Trophoblast cell (in vitro differentiated cells and primary cell): ENCODE measurements around the gene RFX3.

Experiments
- DNase-seq, 2 donors: peaks; one replicate each; pipeline ENCODE4 v3.0.0-alpha.2; 2016
- H2AFZ ChIP-seq: 2 replicates; pipeline ENCODE4 v1.6.1; 2013; ENCODE audit warnings: low read length, moderate library complexity, mild to moderate bottlenecking; ENCODE audit not compliant: insufficient read depth, poor library complexity
- H2AK5ac ChIP-seq: 2 replicates; pipeline ENCODE4 v1.6.1; 2013; ENCODE audit warnings: mild to moderate bottlenecking, low read length
- H2BK120ac ChIP-seq: 2 replicates; pipeline ENCODE4 v1.6.1; 2013; ENCODE audit warnings: low read length, mild to moderate bottlenecking, moderate library complexity; ENCODE audit not compliant: insufficient read depth, poor library complexity
- H2BK12ac ChIP-seq: 2 replicates; pipeline ENCODE4 v1.6.1; 2013; ENCODE audit warnings: mild to moderate bottlenecking, low read length, moderate library complexity
- H2BK5ac ChIP-seq: 2 replicates; pipeline ENCODE4 v1.6.1; 2013; ENCODE audit warnings: low read length, low read depth, moderate library complexity, mild to moderate bottlenecking; ENCODE audit not compliant: poor library complexity
- H3K14ac ChIP-seq: 2 replicates; pipeline ENCODE4 v1.6.1; 2013; ENCODE audit warnings: mild to moderate bottlenecking, low read length
- H3K18ac ChIP-seq: 2 replicates; pipeline ENCODE4 v1.6.1; 2013; ENCODE audit warnings: mild to moderate bottlenecking, low read length
- H3K23ac ChIP-seq: 2 replicates; pipeline ENCODE4 v1.6.1; 2013; ENCODE audit warnings: low read length
- H3K27ac ChIP-seq: 2 replicates; pipeline ENCODE4 v1.5.1; 2013; ENCODE audit warnings: low read depth, mild to moderate bottlenecking, inconsistent platforms, low read length, moderate library complexity
- H3K27me3 ChIP-seq: 2 replicates; pipeline ENCODE4 v1.6.1; 2013; ENCODE audit warnings: inconsistent platforms, mild to moderate bottlenecking, low read length, moderate library complexity; ENCODE audit not compliant: insufficient read depth
- H3K36me3 ChIP-seq, 2 experiments: 1 replicate in 1 of 2; 2 replicates in 1 of 2; pipeline ENCODE4 v1.6.1; 2013; ENCODE audit warnings: low read length in 2 of 2, mild to moderate bottlenecking in 2 of 2, moderate library complexity in 1 of 2; ENCODE audit not compliant: insufficient read depth in 2 of 2, control insufficient read depth in 1 of 2
- H3K4ac ChIP-seq: 2 replicates; pipeline ENCODE4 v1.6.1; 2013; ENCODE audit warnings: low read depth, mild to moderate bottlenecking, low read length, moderate library complexity
- H3K4me1 ChIP-seq, 2 experiments: 1 replicate in 1 of 2; 2 replicates in 1 of 2; pipeline ENCODE4 v1.6.1; 2013; ENCODE audit warnings: low read length in 2 of 2, mild to moderate bottlenecking in 2 of 2, moderate library complexity in 1 of 2; ENCODE audit not compliant: insufficient read depth in 2 of 2, control insufficient read depth in 1 of 2
- H3K4me2 ChIP-seq: 2 replicates; pipeline ENCODE4 v1.6.1; 2013; ENCODE audit warnings: inconsistent platforms, mild to moderate bottlenecking, low read length, moderate library complexity
- H3K4me3 ChIP-seq: 2 replicates; pipeline ENCODE4 v1.5.1; 2013; ENCODE audit warnings: mild to moderate bottlenecking, low read depth, low read length, inconsistent platforms
- H3K79me1 ChIP-seq: one replicate; pipeline ENCODE4 v1.6.1; 2013; ENCODE audit warnings: low read length
- H3K79me2 ChIP-seq: 2 replicates; pipeline ENCODE4 v1.6.1; 2013; ENCODE audit warnings: low read length, mild to moderate bottlenecking; ENCODE audit not compliant: control insufficient read depth, insufficient read depth, poor library complexity
- H3K9ac ChIP-seq: 2 replicates; pipeline ENCODE4 v1.6.1; 2013; ENCODE audit warnings: mild to moderate bottlenecking, low read length
- H3K9me3 ChIP-seq: 2 replicates; pipeline ENCODE4 v1.6.1; 2013; ENCODE audit warnings: low read depth, mild to moderate bottlenecking, control low read depth, inconsistent platforms, low read length; ENCODE audit not compliant: insufficient read depth
- H4K12ac ChIP-seq: 2 replicates; pipeline ENCODE4 v1.6.1; 2013; ENCODE audit warnings: low read depth, mild to moderate bottlenecking, low read length, moderate library complexity
- H4K8ac ChIP-seq: 2 replicates; pipeline ENCODE4 v1.6.1; 2013; ENCODE audit warnings: low read depth, mild to moderate bottlenecking, low read length, moderate library complexity
- H4K91ac ChIP-seq: one replicate; pipeline ENCODE4 v1.6.1; 2013; ENCODE audit warnings: low read depth, mild to moderate bottlenecking, low read length, moderate library complexity
- WGBS: extraction: QIAGEN DNeasy Blood & Tissue Kit; methylation state at CpG from one replicate; pipeline ENCODE4 v1.1.7; 2013; ENCODE audit warnings: missing lambda C conversion rate; ENCODE audit not compliant: insufficient read length, insufficient coverage; ENCODE audit errors: extremely low coverage; 5-methylcytosine and 5-hydroxymethylcytosine counted together

The RFX3 gene

GRCh38 chr9:3451956-3452355 is 73.8 kb downstream of the RFX3 start:
- Histone ChIP-seq H3K79me2 (no peaks in the 10 kb centered on the region), H4K8ac (no peak overlapping the region), H2AK5ac (no peak overlapping the region), H3K9me3 (no peaks in the 10 kb centered on the region), H2BK12ac (no peak overlapping the region), H3K9ac (no peak overlapping the region), H4K91ac (no peak overlapping the region), H3K14ac (no peak overlapping the region), H3K27ac (no peak overlapping the region), H3K4me2 (no peak overlapping the region), H3K27me3 (no peaks in the 10 kb centered on the region), H3K23ac (no peak overlapping the region), H2AFZ (no peak overlapping the region), H3K18ac (no peak overlapping the region), H3K4me3 (no peak overlapping the region), H3K36me3 (no peaks in the 10 kb centered on the region), H3K79me1 (no peaks in the 10 kb centered on the region), H2BK5ac (no peak overlapping the region), H4K12ac (no peak overlapping the region), H2BK120ac (no peak overlapping the region), H3K4ac (no peak overlapping the region), H3K4me1 (no peaks in the 10 kb centered on the region)
- peak; percentile 57 to 88 for DNase-seq
- WGBS, result no CpG with 5 or more reads among the region's 1 CpG

GRCh38 chr9:3447788-3448187 is 78.0 kb downstream of the RFX3 start:
- Histone ChIP-seq H3K4me3 (no peak overlapping the region), H3K27me3 (no peaks in the 10 kb centered on the region), H3K4me1 (no peaks in the 10 kb centered on the region), H3K36me3 (no peaks in the 10 kb centered on the region), H4K12ac (no peak overlapping the region), H3K9ac (no peak overlapping the region), H2AFZ (no peak overlapping the region), H3K18ac (no peak overlapping the region), H3K23ac (no peak overlapping the region), H3K9me3 (no peaks in the 10 kb centered on the region), H3K79me1 (no peaks in the 10 kb centered on the region), H3K4ac (no peak overlapping the region), H4K91ac (no peak overlapping the region), H2BK120ac (no peak overlapping the region), H3K27ac (no peak overlapping the region), H4K8ac (no peak overlapping the region), H3K4me2 (no peak overlapping the region), H3K14ac (no peak overlapping the region), H2BK12ac (no peak overlapping the region), H2BK5ac (no peak overlapping the region), H3K79me2 (no peaks in the 10 kb centered on the region), H2AK5ac (no peak overlapping the region)
- DNase-seq, result no peak
- WGBS, result no CpG with 5 or more reads among the region's 1 CpG

GRCh38 chr9:3447143-3447542 is 78.7 kb downstream of the RFX3 start:
- DNase-seq, result peak in 1 of 2 donors; percentile 13
- no peak overlapping the region for H2BK5ac ChIP-seq
- H3K79me1 ChIP-seq, result no peaks in the 10 kb centered on the region
- no peak overlapping the region for H3K18ac ChIP-seq
- no peak overlapping the region for H2AK5ac ChIP-seq
- H4K91ac ChIP-seq, result no peak overlapping the region
- no peak overlapping the region for H2BK12ac ChIP-seq
- no peak overlapping the region for H3K4me2 ChIP-seq
- no peak overlapping the region for H3K23ac ChIP-seq
- H4K12ac ChIP-seq, result no peak overlapping the region
- H3K36me3 ChIP-seq, result no peaks in the 10 kb centered on the region
- no peak overlapping the region for H3K27ac ChIP-seq
- H3K27me3 ChIP-seq, result no peaks in the 10 kb centered on the region
- H3K9ac ChIP-seq, result no peak overlapping the region
- H3K79me2 ChIP-seq, result no peaks in the 10 kb centered on the region
- no peak overlapping the region for H4K8ac ChIP-seq
- no peak overlapping the region for H2BK120ac ChIP-seq
- no peak overlapping the region for H3K4me3 ChIP-seq
- WGBS, result no CpG with 5 or more reads among the region's 1 CpG
- H3K9me3 ChIP-seq, result no peaks in the 10 kb centered on the region
- H3K4me1 ChIP-seq, result no peaks in the 10 kb centered on the region
- H3K4ac ChIP-seq, result no peak overlapping the region
- H2AFZ ChIP-seq, result no peak overlapping the region
- H3K14ac ChIP-seq, result no peak overlapping the region

GRCh38 chr9:3446313-3446712 is 79.5 kb downstream of the RFX3 start:
- Histone ChIP-seq H3K4me2 (no peak overlapping the region), H3K14ac (no peak overlapping the region), H3K79me2 (no peaks in the 10 kb centered on the region), H4K8ac (no peak overlapping the region), H3K9me3 (no peaks in the 10 kb centered on the region), H3K4me1 (no peaks in the 10 kb centered on the region), H4K12ac (no peak overlapping the region), H3K23ac (no peak overlapping the region), H3K36me3 (no peaks in the 10 kb centered on the region), H2AFZ (no peak overlapping the region), H2AK5ac (no peak overlapping the region), H3K79me1 (no peaks in the 10 kb centered on the region), H2BK5ac (no peak overlapping the region), H4K91ac (no peak overlapping the region), H2BK12ac (no peak overlapping the region), H2BK120ac (no peak overlapping the region), H3K4me3 (no peak overlapping the region), H3K9ac (no peak overlapping the region), H3K27me3 (no peaks in the 10 kb centered on the region), H3K27ac (no peak overlapping the region), H3K4ac (no peak overlapping the region), H3K18ac (no peak overlapping the region)
- DNase-seq, result no peak
